ENCODE results near the gene KLK13. TPM values are rescaled to one million over a fixed set of nuclear protein-coding genes. Genes with fewer than 3 reads are reported as not detected.

The KLK13 gene
- total and polyA plus RNA-seq, 7 donors, result 0.58 to 0.60 TPM; not detected in 5

GRCh38 chr19:51055866-51056265, 9.0 kb downstream of the KLK13 start:
- Histone ChIP-seq H3K4me3 (no peak overlapping the region), H3K9me3 (no peaks in the 10 kb centered on the region), H3K27me3 (peaks cover 0 to 27% (median 6%) of the 10 kb centered on the region in 3 donors), H3K27ac (no peak overlapping the region), H3K4me1 (no peaks in the 10 kb centered on the region), H3K36me3 (no peaks in the 10 kb centered on the region)
- DNase-seq, result no peak
- intact Hi-C loops (cut with DNase I), result no loop called here
- TF ChIP-seq POLR2AphosphoS5 (IDR thresholded peaks at IDR 0.05), result no peak
- TF ChIP-seq EP300 (IDR thresholded peaks at IDR 0.05), result no peak
- TF ChIP-seq POLR2A (IDR thresholded peaks at IDR 0.05), result no peak
- no peak for TF ChIP-seq CTCF (IDR thresholded peaks at IDR 0.05)

- WGBS, 2 donors, result 14 to 17% methylated on average over 4 of the region's 4 CpGs
- no peak overlapping the region for H3K27ac ChIP-seq
- peak; percentile 12 for DNase-seq
These were observed 17.9 kb downstream of the KLK13 start for GRCh38 chr19:51047031-51047335.

GRCh38 chr19:51044327-51044726, 20.6 kb downstream of the KLK13 start:
- intact Hi-C loops (cut with DNase I), result no loop called here
- peak; percentile 7 for DNase-seq
- no peaks in the 10 kb centered on the region for H3K4me1 ChIP-seq
- H3K27ac ChIP-seq, result no peak overlapping the region
- 81 to 84% methylated on average over 11 of the region's 11 CpGs for WGBS, 2 donors
- no peaks in the 10 kb centered on the region for H3K9me3 ChIP-seq
- H3K36me3 ChIP-seq, result no peaks in the 10 kb centered on the region
- H3K27me3 ChIP-seq, result peaks cover 0 to 4% (median 0%) of the 10 kb centered on the region in 3 donors
- TF ChIP-seq POLR2AphosphoS5 (IDR thresholded peaks at IDR 0.05) (no peak), EP300 (IDR thresholded peaks at IDR 0.05) (no peak), CTCF (IDR thresholded peaks at IDR 0.05) (no peak)
- no peak overlapping the region for H3K4me3 ChIP-seq

More at GRCh38 chr19:51047031-51047335, 17.9 kb downstream of the KLK13 start:
- H3K4me3 ChIP-seq, result no peak overlapping the region
- H3K36me3 ChIP-seq, result no peaks in the 10 kb centered on the region
- no peak for TF ChIP-seq CTCF (IDR thresholded peaks at IDR 0.05)
- no peaks in the 10 kb centered on the region for H3K4me1 ChIP-seq
- peaks cover 0 to 8% (median under 1%) of the 10 kb centered on the region in 3 donors for H3K27me3 ChIP-seq
- no peaks in the 10 kb centered on the region for H3K9me3 ChIP-seq
- intact Hi-C loops (cut with DNase I), result no loop called here

- Histone ChIP-seq H3K4me1 (no peaks in the 10 kb centered on the region), H3K27me3 (no peaks in the 10 kb centered on the region), H3K9me3 (no peaks in the 10 kb centered on the region), H3K36me3 (no peaks in the 10 kb centered on the region), H3K4me3 (no peak overlapping the region), H3K27ac (no peak overlapping the region)
- intact Hi-C loops (cut with DNase I), result no loop called here
- 81 to 82% methylated on average over 9 of the region's 9 CpGs for WGBS, 2 donors
- DNase-seq, result peak; percentile 29
- TF ChIP-seq EP300 (IDR thresholded peaks at IDR 0.05) (no peak), POLR2A (IDR thresholded peaks at IDR 0.05) (no peak), POLR2AphosphoS5 (IDR thresholded peaks at IDR 0.05) (no peak), CTCF (IDR thresholded peaks at IDR 0.05) (no peak)
These were observed 21.4 kb downstream of the KLK13 start for GRCh38 chr19:51043497-51043896.

- no peak overlapping the region for H3K4me3 ChIP-seq
- no peaks in the 10 kb centered on the region for H3K27me3 ChIP-seq
- WGBS, 2 donors, result 86 to 93% methylated on average over 6 of the region's 6 CpGs
- no peak for TF ChIP-seq POLR2A (IDR thresholded peaks at IDR 0.05)
- TF ChIP-seq EP300 (IDR thresholded peaks at IDR 0.05), result no peak
- TF ChIP-seq CTCF (IDR thresholded peaks at IDR 0.05), result no peak
- TF ChIP-seq POLR2AphosphoS5 (IDR thresholded peaks at IDR 0.05), result no peak
- DNase-seq, result peak; percentile 6
- H3K9me3 ChIP-seq, result no peaks in the 10 kb centered on the region
- intact Hi-C loops (cut with DNase I), result no loop called here
- no peaks in the 10 kb centered on the region for H3K36me3 ChIP-seq
- H3K27ac ChIP-seq, result no peak overlapping the region
- H3K4me1 ChIP-seq, result no peaks in the 10 kb centered on the region
These were observed 24.7 kb downstream of the KLK13 start for GRCh38 chr19:51040151-51040550.

Measured in sigmoid colon (tissue), 7 donors.